H7 (cell line): ENCODE data around the gene GKN2. TPM values are rescaled to one million over a fixed set of nuclear protein-coding genes. Genes with fewer than 3 reads are reported as not detected.

ENCODE experiments used
- DNase-seq: peaks from one replicate; pipeline ENCODE4 v3.0.0; 2012
- H3K27me3 ChIP-seq: 2 replicates; pipeline ENCODE4 v1.6.0; 2011; ENCODE audit warnings: mild to moderate bottlenecking, low read length; ENCODE audit not compliant: control insufficient read depth, insufficient read depth
- H3K36me3 ChIP-seq: replicated peaks from 2 replicates; pipeline ENCODE4 v1.5.1; 2011; ENCODE audit warnings: low read length; ENCODE audit not compliant: control insufficient read depth, insufficient read depth
- H3K4me3 ChIP-seq: 2 replicates; pipeline ENCODE4 v1.5.1; 2011; ENCODE audit warnings: low read depth, mild to moderate bottlenecking, control low read depth, low read length, moderate library complexity; ENCODE audit not compliant: insufficient read depth
- total RNA-seq: library from RNA; depleted of rRNA; stranded (reverse); fragments of >200 nt; shearing (Covaris generic); gene quantifications from 2 replicates; pipeline ENCODE4 v1.2.3, GENCODE V29; 2014

Gene GKN2
- total RNA-seq, 1 experiment from 2014 or later = not detected

- no peak for DNase-seq
- Histone ChIP-seq H3K36me3 (no peaks in the 10 kb centered on the region), H3K27me3 (no peaks in the 10 kb centered on the region), H3K4me3 (no peak overlapping the region)
These were observed 12.3 kb downstream of the GKN2 start for GRCh38 chr2:68940369-68940768.

- no peaks in the 10 kb centered on the region for H3K36me3 ChIP-seq
These were observed 12.7 kb downstream of the GKN2 start for GRCh38 chr2:68939962-68940361.

GRCh38 chr2:68938938-68939337 lies 13.8 kb downstream of the GKN2 start:
- no peaks in the 10 kb centered on the region for H3K36me3 ChIP-seq
- no peak overlapping the region for H3K4me3 ChIP-seq
- no peaks in the 10 kb centered on the region for H3K27me3 ChIP-seq
- DNase-seq = no peak

More at GRCh38 chr2:68939962-68940361, 12.7 kb downstream of the GKN2 start:
- no peak for DNase-seq
- Histone ChIP-seq H3K4me3 (no peak overlapping the region), H3K27me3 (no peaks in the 10 kb centered on the region)

- no peak for DNase-seq
- H3K27me3 ChIP-seq = no peaks in the 10 kb centered on the region
These were observed 15.2 kb downstream of the GKN2 start for GRCh38 chr2:68937346-68938055.

GRCh38 chr2:68936889-68937288 lies 15.8 kb downstream of the GKN2 start:
- H3K36me3 ChIP-seq = no peaks in the 10 kb centered on the region
- no peak overlapping the region for H3K4me3 ChIP-seq
- DNase-seq = no peak
- no peaks in the 10 kb centered on the region for H3K27me3 ChIP-seq

More at GRCh38 chr2:68937346-68938055, 15.2 kb downstream of the GKN2 start:
- H3K36me3 ChIP-seq = no peaks in the 10 kb centered on the region
- H3K4me3 ChIP-seq = no peak overlapping the region

- H3K4me3 ChIP-seq = no peak overlapping the region
- DNase-seq = no peak
- H3K27me3 ChIP-seq = no peaks in the 10 kb centered on the region
- no peaks in the 10 kb centered on the region for H3K36me3 ChIP-seq
These were observed 16.3 kb downstream of the GKN2 start for GRCh38 chr2:68936427-68936826.

- Histone ChIP-seq H3K27me3 (no peaks in the 10 kb centered on the region), H3K4me3 (no peak overlapping the region), H3K36me3 (no peaks in the 10 kb centered on the region)
- no peak for DNase-seq
These were observed 17.2 kb downstream of the GKN2 start for GRCh38 chr2:68935471-68935870.

- no peaks in the 10 kb centered on the region for H3K27me3 ChIP-seq
- DNase-seq = no peak
- no peak overlapping the region for H3K4me3 ChIP-seq
- H3K36me3 ChIP-seq = no peaks in the 10 kb centered on the region
These were observed 18.7 kb downstream of the GKN2 start for GRCh38 chr2:68934021-68934420.

GRCh38 chr2:68932402-68932801 lies 20.3 kb downstream of the GKN2 start:
- H3K36me3 ChIP-seq = no peaks in the 10 kb centered on the region
- DNase-seq = no peak
- no peaks in the 10 kb centered on the region for H3K27me3 ChIP-seq
- no peak overlapping the region for H3K4me3 ChIP-seq

GRCh38 chr2:68931799-68932198 lies 20.9 kb downstream of the GKN2 start:
- Histone ChIP-seq H3K36me3 (no peaks in the 10 kb centered on the region), H3K27me3 (no peaks in the 10 kb centered on the region), H3K4me3 (no peak overlapping the region)
- DNase-seq = no peak

- Histone ChIP-seq H3K36me3 (no peaks in the 10 kb centered on the region), H3K4me3 (no peak overlapping the region), H3K27me3 (no peaks in the 10 kb centered on the region)
- DNase-seq = no peak
These were observed 21.5 kb downstream of the GKN2 start for GRCh38 chr2:68931149-68931711.

- H3K36me3 ChIP-seq = no peaks in the 10 kb centered on the region
- no peaks in the 10 kb centered on the region for H3K27me3 ChIP-seq
- no peak for DNase-seq
- no peak overlapping the region for H3K4me3 ChIP-seq
These were observed 25.9 kb downstream of the GKN2 start for GRCh38 chr2:68926796-68927195.

- Histone ChIP-seq H3K36me3 (no peaks in the 10 kb centered on the region), H3K4me3 (no peak overlapping the region), H3K27me3 (no peaks in the 10 kb centered on the region)
- DNase-seq = peak; percentile 65
These were observed 27.3 kb downstream of the GKN2 start for GRCh38 chr2:68925295-68925896.

GRCh38 chr2:68921646-68922045 lies 31.0 kb downstream of the GKN2 start:
- Histone ChIP-seq H3K27me3 (no peaks in the 10 kb centered on the region), H3K36me3 (no peaks in the 10 kb centered on the region), H3K4me3 (no peak overlapping the region)
- no peak for DNase-seq

GRCh38 chr2:68920481-68921170 lies 32.1 kb downstream of the GKN2 start:
- Histone ChIP-seq H3K36me3 (no peaks in the 10 kb centered on the region), H3K27me3 (no peaks in the 10 kb centered on the region), H3K4me3 (no peak overlapping the region)
- no peak for DNase-seq
